GM21576 (cell line): ENCODE data around the gene TIMM8B.
"Not testable (repeated sequence)": the region's sequence is repeated elsewhere in the genome, so short reads cannot be mapped to it uniquely, and the experiment has no call there.

ENCODE experiments used
- ATAC-seq: cut with Tn5 transposase; IDR thresholded peaks from one replicate; pipeline ENCODE4 v1.9.1; 2021; ENCODE audit warnings: mild to moderate bottlenecking, moderate library complexity; ENCODE audit not compliant: unreplicated experiment

The TIMM8B gene, protein sequence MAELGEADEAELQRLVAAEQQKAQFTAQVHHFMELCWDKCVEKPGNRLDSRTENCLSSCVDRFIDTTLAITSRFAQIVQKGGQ

DNA sequence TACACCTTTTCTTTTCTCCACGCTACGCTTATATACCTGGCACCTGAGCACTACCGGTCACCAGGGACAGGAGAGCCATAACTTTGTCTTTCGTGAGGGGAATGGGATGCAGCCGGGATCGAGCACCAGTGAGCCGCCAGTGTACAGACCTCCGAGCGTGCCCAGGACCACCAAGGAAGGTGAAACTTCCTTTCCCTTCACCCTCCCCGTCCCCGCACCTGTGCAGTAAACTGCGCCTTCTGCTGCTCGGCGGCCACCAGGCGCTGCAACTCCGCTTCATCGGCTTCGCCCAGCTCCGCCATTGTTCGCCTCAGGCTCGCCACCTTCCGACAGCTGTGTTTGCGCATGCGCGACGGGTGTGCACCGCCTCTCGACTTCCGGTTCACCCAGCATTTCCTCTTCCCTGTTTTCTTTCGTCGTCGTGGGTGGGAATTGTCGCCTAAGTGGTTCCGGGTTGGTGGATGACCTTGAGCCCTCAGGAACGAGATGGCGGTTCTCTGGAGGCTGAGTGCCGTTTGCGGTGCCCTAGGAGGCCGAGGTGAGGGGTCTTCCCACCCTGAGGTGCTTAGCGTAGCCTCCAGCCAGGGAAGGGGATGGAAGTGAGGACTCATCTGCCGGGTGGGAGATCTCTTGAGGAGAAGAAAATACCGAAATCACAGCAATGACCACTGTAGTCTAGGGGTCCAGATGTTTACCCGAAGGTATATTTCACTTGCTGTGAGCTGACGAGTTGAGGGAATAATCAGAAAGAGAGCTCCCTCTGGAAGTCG, at the start of gene TIMM8B, which contains the start of gene SDHD:
Gene TIMM8B (minus strand): TSS at position 335 of the 770 bp plus-strand sequence. CDS start 33 bp downstream, at position 302.
Gene SDHD (plus strand): TSS at position 452 of the 770 bp plus-strand sequence. CDS start 35 bp downstream, at position 487.
- ATAC-seq: peak; percentile 91

DNA sequence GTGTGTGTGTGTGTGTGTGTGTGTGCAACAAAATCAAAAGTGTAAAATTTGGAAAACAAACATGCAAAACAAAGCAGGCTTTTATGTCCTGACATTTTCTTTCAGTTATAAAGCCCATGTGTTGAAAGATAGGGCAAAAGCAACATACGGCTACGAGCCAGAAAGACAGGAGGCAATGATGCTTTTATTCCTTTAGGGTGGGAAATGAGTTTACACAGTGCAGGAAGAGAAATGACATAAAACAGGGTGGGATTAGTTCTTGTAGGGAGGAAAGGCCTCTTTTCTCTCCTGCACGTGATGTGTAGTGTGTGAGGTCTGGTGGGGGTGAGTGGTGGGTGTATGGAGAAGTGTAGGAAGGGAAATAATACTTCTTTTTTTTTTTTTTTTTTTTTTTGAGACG, 47.9 kb upstream of the TIMM8B start:
- no peak for ATAC-seq

DNA sequence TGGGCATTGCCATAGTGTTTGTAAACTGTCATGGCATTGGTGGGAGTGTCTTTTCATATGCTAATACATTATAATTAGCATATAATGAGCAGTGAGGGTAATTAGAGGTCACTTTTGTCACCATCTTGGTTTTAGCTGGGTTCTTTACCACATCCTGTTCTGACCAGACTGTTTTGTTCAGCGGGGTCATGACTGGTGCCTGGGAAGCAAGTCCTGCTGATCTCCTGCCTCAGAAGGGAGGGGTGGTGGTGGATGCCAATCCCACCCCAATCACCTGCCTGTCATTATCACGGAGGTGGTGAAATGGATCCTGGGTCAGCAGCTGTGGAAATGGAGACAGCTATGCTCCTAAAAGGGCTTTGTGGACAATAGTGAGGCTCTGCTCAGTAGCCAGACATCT, 46.2 kb upstream of the TIMM8B start:
- no peak for ATAC-seq

DNA sequence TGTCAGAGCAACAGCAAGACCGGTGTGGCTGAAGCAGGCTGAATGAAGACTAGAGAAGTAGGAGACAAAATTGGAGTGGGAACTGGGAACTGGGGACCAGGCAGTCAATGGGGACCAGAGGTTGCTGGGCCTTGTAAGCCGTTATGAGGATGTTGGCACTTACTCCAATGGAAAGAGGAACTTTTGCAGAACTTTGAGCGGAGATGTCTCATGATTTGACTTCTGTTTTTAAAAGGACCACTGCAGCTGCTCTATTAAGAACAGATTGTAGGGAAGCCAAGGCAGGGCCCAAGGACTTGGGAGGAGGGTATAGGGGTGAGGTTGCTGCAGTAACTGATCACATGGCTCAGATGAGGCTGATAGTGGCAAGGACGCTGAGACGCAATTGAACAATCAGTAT, 43.1 kb upstream of the TIMM8B start:
- ATAC-seq: no peak

DNA sequence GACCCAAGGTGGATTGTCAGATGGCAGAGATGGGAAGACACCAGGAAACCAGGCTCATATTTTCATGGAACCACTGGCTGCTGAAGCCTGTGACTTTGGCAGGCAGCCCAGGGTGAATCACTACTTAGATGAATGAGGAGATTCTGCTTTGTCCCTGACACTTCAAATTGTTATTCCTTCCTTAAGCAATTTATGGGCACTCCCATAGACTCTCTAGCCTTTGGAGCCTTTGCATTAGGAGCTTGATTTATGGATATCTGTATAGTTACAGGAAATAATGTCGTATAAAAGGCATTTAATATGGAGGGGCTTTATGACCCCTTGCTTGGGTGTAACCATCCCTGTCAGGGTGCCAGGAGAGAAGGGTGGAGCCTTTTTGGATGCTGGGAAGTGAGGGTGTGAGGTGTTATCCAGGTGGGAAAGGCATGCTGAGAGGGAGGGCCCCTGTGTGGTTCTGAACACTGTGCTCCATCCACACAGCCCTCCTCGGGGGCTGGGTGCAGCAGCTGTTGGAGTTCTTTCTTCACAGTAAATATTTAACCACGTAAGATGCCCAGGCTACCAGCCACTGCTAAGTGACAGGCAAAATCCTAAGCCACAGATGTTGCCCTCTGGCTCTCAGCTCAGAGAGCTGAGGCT, 42.0 kb upstream of the TIMM8B start:
- no peak for ATAC-seq

DNA sequence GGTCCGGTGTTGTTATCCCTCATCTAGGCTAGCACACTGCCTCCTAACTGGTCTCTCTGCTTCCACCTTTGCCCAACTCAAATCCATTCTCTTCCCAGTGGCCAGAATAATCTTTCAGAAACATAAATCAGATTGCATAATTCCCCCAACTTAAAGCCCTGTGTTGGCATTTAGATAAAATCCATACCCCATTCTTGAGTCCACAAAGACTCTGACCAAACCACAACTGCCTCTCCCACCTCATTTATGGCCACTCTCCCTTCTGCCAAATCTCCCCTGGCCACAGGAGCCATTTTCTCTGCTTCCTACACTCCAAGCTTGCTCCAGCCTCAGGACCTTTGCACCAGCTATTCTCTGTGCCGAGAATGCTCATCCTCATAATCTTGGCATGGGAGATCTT, 40.5 kb upstream of the TIMM8B start:
- no peak for ATAC-seq

DNA sequence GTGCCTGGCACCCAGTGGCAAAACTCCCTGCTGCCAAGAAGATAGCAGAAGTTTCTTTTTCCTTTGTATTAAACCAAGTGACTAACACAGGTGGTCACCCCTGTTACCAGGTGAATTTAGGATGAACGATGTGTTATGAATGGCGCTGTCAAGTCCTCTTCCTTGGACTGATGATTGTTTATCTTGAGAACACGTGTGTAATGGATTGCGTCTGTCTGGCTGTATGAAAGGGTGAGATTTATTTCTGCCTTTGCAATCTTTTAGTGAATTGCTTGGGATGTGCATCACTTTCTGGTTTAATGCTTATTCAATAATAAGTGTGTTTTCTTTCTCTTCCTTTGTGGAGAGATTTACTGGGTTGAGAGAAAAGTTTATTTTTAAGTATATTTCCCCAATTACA, 36.6 kb upstream of the TIMM8B start:
- no peak for ATAC-seq

DNA sequence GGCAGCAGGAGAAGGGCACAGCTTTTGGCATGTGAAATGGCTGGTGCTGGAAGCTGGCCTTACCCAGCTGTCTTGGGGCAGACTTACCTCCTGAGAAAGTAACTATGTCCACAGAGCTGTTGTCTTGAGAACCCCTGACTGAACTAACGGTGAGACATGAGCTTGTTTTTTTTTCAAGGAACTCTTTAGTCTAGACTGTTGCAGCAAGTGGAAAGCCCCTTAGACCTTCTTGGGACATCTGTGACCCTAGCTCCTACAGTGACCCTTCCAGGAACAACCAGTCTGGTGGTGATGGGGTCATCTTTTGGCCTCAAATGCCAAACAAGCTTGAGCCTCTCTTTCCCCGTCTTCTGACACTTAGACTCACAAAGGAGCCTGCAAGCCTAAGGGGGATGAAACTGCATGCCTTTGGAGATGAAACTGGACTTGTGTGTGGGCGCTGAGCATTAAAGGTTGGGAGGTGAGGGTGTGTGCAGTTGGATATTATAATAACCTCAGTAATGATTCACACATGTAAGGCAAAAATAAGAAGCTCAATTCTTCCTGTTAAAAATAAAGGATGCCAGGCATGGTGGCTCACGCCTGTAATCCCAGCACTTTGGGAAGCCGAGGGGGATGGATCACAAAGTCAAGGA, 35.5 kb upstream of the TIMM8B start:
- no peak for ATAC-seq

DNA sequence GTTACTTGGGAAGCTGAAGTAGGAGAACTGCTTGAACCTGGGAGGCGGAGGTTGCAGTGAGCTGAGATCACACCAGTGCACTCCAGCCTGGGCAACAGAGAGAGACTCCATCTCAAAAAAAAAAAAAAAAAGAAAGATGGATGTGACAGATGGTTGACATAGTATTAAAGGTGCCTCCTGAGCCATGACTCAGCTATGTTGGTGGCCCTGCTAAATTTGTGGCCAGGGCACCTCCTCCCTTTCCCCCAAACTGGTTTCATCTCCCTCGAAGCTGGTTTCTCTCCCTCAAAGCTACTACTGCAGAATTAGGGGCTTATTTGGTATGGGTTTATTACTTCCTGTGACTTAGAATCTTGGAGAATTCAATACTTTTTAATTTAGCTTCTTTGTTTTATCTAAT, 31.6 kb upstream of the TIMM8B start:
- ATAC-seq: no peak

DNA sequence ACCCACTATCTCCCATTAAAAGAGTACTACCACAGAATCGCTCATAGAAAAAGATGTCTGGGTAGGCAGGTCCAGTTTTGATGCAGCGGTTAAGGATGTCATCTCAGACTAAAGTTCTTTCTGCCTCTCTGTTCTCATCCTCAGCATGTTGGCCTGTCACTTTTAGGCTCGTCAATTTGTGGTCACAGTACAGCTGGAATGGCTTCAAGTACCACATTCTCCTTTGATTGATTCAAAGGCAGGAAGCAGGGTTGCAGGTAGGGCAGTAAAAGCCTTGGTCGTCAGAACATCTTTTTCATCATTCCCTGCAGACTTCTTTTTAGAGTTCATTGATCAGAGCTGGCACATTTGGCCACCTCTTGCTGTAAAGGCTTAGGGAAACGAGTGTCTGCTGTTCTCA, 28.8 kb upstream of the TIMM8B start:
- ATAC-seq: no peak

DNA sequence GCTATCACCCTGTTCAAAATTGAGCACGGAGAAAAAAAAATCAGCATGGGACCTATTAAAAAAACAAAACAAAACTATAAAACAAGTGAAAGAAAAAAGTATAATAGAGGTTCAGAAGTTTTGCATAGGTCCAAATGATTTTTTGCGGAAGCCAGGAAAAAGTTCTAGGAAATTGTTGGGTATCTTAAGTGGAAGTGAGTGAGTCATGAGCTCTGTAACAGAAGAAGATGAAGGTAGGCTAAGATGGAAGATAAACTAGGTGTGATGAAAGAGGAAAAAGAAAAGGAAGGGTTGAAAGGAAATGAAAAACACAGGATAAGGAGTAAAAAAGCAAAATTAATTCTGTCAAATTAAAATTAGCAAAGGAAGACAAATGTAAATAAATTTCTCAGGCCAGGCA, 27.9 kb upstream of the TIMM8B start:
- no peak for ATAC-seq

DNA sequence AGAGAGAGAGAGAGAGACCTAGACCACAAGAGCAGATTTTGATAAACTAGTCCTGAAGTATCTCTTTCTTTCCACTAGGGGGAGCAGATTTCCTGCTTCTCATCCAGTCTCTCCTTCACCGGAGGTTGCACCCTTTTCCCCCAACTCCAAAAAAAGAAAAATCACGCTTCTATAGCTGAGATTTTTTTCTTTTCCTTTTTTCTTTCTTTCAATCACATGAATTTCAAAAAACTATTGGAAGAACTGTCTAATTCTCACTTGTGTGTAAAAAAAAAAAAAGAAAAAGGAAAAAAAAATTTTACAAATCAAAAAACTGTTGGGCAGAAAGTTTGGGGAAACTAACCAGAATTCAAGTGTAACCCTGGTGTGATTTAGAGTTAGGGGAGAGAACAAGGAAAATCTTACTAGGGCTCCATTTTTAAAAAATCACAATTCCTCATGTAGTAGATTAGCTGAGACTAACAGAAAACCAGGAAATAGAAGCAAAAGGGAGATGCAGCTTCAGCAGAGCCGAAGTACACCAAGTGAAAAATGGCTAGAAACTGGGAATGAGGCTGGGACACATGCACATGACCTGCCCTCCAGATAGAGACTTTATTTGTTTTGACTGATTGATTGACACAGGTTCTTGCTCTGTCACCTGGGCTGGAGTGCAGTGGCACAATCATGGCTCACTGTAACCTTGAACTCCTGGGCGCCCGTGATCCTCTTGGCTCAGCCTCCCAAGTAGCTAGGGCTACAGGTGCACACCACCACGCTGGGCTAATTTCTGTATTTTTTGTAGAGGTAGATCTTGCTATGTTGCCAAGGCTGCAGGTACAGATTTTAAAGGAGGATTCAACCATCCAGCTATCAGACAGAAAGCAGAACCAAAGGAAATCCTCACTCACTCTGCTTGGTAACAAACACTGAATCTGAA, 27.2 kb upstream of the TIMM8B start:
- peak; percentile 53 for ATAC-seq

DNA sequence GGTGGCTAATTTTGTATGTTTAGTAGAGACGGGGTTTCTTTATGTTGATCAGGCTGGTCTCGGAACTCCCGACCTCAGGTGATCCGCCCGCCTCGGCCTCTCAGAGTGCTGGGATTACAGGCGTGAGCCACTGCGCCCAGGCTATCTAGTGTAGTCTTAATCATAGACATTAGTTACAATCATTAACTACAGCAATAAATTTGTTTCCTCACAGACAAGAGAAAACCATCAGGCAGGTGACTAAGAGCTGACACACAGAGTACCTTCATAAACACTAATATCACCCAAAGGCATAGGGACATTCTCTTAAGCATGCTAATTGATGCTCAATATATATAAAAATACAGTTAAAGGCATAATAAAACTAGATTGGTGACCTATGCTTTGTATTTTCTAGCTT, 19.5 kb upstream of the TIMM8B start:
- no peak for ATAC-seq

DNA sequence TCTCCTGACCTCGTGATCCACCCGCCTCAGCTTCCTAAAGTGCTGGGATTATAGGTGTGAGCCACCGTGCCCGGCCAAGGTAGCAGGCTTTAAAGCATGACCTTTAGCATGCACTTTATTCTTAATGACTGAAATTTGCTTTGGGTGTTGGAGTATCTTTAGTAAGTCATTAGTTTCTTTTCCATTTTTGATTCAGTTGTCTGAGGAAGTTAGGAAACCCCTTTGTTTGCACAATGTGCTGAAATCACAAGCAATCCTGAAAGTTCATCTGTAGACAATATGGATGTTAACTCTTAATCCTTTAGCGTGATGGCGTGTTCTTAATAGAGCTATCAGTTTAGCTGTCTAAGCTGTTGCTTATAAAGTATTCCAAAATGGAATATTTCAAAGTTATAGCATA, 16.9 kb upstream of the TIMM8B start:
- no peak for ATAC-seq

DNA sequence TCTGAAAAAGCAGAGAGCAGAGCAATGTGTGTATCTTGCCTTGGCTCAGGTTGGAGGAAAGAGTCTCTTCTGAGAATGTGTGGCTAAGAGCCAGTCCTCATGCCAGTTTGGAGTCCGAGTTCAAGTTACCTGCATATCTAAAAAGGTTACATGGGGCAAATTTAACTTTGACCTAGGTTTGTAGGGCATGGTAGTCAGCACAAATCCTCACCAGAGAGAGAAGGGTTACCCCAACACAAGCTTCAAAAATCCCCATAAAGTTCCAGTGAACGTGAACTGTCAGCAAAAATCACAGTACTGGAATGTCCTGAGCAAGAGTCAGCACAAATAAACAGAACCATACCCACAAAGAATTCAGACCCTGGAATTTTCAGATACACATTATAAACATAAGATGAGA, 13.9 kb upstream of the TIMM8B start:
- no peak for ATAC-seq

DNA sequence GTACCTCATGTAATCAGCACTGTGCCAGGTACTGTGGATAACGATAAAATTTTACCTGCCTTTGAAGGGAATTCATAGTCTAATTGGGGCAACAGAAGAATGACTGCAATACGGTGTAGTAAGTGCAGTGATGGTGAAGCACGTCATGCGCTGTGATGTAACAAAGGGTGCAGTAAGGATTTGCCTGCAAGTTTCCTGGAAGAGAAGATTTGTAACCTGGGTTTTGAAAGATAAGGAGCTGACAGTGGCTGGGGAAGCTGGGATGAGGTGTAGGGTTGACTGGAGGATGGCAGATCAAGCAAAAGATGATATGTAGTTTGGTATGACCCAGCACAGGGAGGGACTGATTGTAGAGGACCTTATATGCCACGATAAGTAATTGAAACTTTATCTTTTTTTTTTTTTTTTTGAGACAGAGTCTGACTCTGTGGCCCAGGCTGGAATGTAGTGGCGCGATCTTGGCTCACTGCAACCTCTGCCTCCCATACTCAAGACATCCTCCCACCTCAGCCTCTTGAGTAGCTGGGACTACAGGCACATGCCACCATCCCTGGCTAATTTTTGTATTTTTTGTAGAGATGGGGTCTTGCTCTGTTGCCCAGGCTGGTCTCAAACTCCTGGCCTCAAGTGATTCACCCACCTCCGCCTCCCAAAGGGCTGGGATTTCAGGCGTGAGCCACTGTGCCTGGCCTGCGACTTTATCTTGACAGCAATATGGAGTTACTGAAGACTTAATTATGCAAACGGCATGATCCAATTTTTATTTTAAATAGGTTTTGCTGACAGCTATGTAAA, 11.4 kb upstream of the TIMM8B start:
- no peak for ATAC-seq

DNA sequence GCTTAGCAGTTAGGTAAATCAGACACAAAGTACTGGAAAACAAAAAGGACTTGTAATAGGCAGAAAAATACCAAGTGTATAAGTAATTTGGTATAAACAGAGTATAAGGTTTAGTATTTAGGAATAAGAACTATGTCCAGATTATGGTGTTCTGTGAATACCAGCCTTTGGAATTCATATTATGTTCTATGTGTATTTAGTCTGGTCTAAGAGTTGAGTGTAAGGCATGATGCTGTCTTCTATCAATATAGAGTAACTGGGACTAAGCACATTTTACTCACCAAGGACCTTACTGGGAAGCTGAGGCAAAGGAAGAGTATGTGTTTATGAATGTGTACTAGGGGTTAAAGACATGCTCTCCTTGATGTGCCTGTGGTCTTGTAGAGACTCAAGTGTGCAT, 9.6 kb upstream of the TIMM8B start:
- no peak for ATAC-seq

DNA sequence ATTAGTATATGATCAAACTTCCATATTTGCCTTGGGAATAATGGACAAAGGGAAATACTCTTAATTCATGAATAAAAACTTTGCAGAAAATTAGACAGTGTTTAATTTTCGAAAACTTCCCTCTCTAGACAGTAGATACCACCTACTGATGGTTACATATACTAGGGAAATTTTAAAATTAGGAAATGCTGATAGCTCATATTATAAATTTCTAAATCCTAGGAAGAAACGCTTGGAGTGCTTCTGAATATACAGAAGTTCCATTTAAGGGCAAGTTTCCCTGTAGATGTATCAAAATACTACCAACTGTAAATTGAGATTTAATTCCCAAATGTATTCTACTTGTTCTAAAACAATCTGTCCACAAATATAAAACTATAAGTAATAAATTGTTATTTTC, 8.7 kb upstream of the TIMM8B start:
- not testable (repeated sequence) for ATAC-seq

DNA sequence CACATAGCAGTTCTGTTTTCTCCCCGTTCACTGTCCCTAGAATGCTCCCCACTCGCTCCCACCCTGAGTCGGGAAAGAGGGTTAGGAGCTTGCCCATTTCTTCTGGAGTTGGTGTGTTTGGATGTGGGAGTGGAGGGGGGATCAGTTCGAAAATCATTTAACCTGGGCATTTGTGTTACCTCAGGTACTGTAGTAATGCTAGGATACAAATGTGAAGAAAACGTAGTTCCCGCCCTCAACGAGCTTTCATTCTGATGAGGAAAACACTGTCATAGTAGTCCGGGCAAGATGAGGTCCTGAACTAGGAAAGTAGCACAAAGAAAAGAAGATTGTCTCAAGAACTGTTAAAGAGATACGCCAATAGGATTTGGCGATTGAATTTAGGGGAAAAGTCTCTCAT, 656 bp upstream of the TIMM8B start:
- ATAC-seq: no peak

DNA sequence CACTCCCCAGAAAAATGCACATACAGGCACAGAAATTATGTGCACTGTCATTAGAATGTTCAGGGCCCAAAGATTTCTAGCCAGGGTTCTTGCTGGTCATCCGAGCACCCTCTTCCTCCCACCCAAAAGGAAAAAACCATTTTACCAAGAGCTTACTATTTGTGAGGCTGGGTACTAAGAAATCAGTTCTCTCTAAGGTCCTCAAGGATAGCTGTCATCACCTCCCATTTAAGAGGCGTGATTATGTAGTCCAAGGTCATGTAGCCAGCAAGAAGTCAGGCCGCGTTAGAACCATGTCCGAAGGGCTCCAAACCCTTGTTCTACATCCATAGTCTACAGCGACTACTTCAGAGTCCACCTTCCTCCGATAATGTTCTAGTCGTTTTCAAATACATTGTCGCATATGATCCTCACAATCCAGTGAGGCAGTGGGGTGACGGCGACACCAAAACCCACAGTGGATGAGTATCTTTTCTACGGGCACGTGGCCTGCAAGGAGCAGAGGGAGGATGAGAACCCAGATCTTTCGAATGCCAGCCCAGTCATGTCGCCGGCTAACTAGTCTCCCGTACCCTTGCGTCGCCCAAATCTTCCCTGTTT, 634 bp downstream of the TIMM8B start:
- peak; percentile 24 for ATAC-seq
